Breast epithelium (tissue), 4 donors: ENCODE measurements around the gene PUM2. TPM values are rescaled to one million over a fixed set of nuclear protein-coding genes. Genes with fewer than 3 reads are reported as not detected.

Source experiments
- DNase-seq, 2 donors: peaks; one replicate each; pipeline ENCODE4 v3.0.0-alpha.2; 2019; ENCODE audit warnings: low spot score in 2 of 2
- H3K27ac ChIP-seq, 2 donors: fragments of 200-600 bp; sonication (generic) in 1 of 2; one replicate each; pipeline ENCODE4 v1.5.1; 2016 to 2019; ENCODE audit warnings: mild to moderate bottlenecking in 1 of 2
- H3K27me3 ChIP-seq, 2 donors: fragments of 200-600 bp; sonication (generic) in 1 of 2; one replicate each; pipeline versions ENCODE4 v1.5.1 to v1.6.0; 2017 to 2019; ENCODE audit warnings: control low read depth in 1 of 2, mild to moderate bottlenecking in 1 of 2
- H3K36me3 ChIP-seq: fragments of 200-600 bp; one replicate; pipeline ENCODE4 v1.5.1; 2019
- H3K4me1 ChIP-seq, 2 donors: fragments of 200-600 bp; sonication (generic); one replicate each; pipeline ENCODE4 v1.5.1; 2016 to 2019; ENCODE audit warnings: control low read depth in 1 of 2
- H3K4me3 ChIP-seq, 3 donors: fragments of 200-600 bp; sonication (generic); 1 replicate in 2 of 3; 2 replicates in 1 of 3; pipeline ENCODE4 v1.5.1; 2016 to 2019; ENCODE audit warnings: mild to moderate bottlenecking in 3 of 3, moderate library complexity in 2 of 3
- H3K9me3 ChIP-seq, 2 donors: fragments of 200-600 bp; sonication (generic) in 1 of 2; one replicate each; pipeline ENCODE4 v1.5.1; 2016 to 2019; ENCODE audit warnings: control low read depth in 1 of 2
- CTCF ChIP-seq, 3 donors: fragments of 450-650 bp; IDR thresholded peaks; one replicate each; pipeline ENCODE4 v1.5.1; 2016 to 2017; ENCODE audit warnings: antibody characterized with exemption in 3 of 3, mild to moderate bottlenecking in 3 of 3, moderate library complexity in 3 of 3
- POLR2A ChIP-seq: fragments of 450-650 bp; IDR thresholded peaks from one replicate; pipeline ENCODE4 v1.6.1; 2016; ENCODE audit warnings: antibody characterized with exemption, mild to moderate bottlenecking, moderate library complexity
- POLR2AphosphoS5 ChIP-seq, 3 donors: sonication (generic); formaldehyde crosslinking; IDR thresholded peaks; one replicate each; pipeline ENCODE4 v1.6.1; 2017; ENCODE audit warnings: antibody characterized with exemption in 3 of 3
- intact Hi-C: fragments of 100-400 bp; cut with DNase I; formaldehyde crosslinking; loops from one replicate; pipeline ENCODE4 v1.15.1; 2023; ENCODE audit warnings: low total_unique reads
- total RNA-seq, 3 donors: library from RNA; depleted of rRNA; stranded (reverse); fragments of >200 nt; gene quantifications; one replicate each; pipeline ENCODE4 v1.1.0, GENCODE V29; 2016

The PUM2 gene
- total RNA-seq, 3 donors from 2014 or later, result 69.3 to 94.0 (median 92.8) TPM

- peak in 1 of 2 donors; percentile 15 for DNase-seq
- H3K4me3 ChIP-seq, result no peak overlapping the region
- TF ChIP-seq POLR2A (no peak), CTCF (IDR thresholded peaks at IDR 0.05) (no peak), POLR2AphosphoS5 (IDR thresholded peaks at IDR 0.05) (no peak)
- peak overlapping the region; percentile 94 to 95 for H3K27ac ChIP-seq
- H3K27me3 ChIP-seq, result no peaks in the 10 kb centered on the region
- H3K36me3 ChIP-seq, result no peaks in the 10 kb centered on the region
- peaks cover 7 to 14% of the 10 kb centered on the region in 2 donors for H3K4me1 ChIP-seq
- intact Hi-C loops, result no loop called here
- peaks cover 0 to 3% of the 10 kb centered on the region in 2 donors for H3K9me3 ChIP-seq
These were observed 124.5 kb downstream of the PUM2 start for GRCh38 chr2:20226152-20226545.

GRCh38 chr2:20225294-20226151, 125.1 kb downstream of the PUM2 start:
- TF ChIP-seq POLR2A, result no peak
- TF ChIP-seq CTCF (IDR thresholded peaks at IDR 0.05), result peak in 2 of 3 donors; percentile 25 to 70
- TF ChIP-seq POLR2AphosphoS5 (IDR thresholded peaks at IDR 0.05), result peak in 2 of 3 donors; percentile 25 to 54
- intact Hi-C loops, result no loop called here
- DNase-seq, result peak; percentile 62 to 78
- Histone ChIP-seq H3K4me3 (peak overlapping the region; percentile 50 to 96 (median 77)), H3K27me3 (no peaks in the 10 kb centered on the region), H3K9me3 (peaks cover 0 to 3% of the 10 kb centered on the region in 2 donors), H3K27ac (peak overlapping the region; percentile 94 to 95), H3K36me3 (no peaks in the 10 kb centered on the region), H3K4me1 (peaks cover 6 to 18% of the 10 kb centered on the region in 2 donors)

- Histone ChIP-seq H3K4me3 (peak within 1 kb of the TSS; percentile 50 to 96 (median 77)), H3K27ac (peak within 1 kb of the TSS; percentile 94 to 95), H3K4me1 (peaks cover 6 to 18% of the 10 kb centered on the region in 2 donors), H3K9me3 (peaks cover 0 to 3% of the 10 kb centered on the region in 2 donors), H3K27me3 (no peaks in the 10 kb centered on the region), H3K36me3 (no peaks in the 10 kb centered on the region)
- TF ChIP-seq POLR2A (no peak), CTCF (IDR thresholded peaks at IDR 0.05) (no peak)
- intact Hi-C loops, result loop anchor here (5.0 kb wide), 1 partner anchor 993 kb away; no protein-coding TSS in a partner anchor
- DNase-seq, result peak; percentile 52 to 56
These were observed 125.8 kb downstream of the PUM2 start, which contains the start of gene SDC1 for GRCh38 chr2:20224716-20225293. SDC1 (minus strand) TSS chr2:20225130; CDS start chr2:20224867, 263 bp downstream.

GRCh38 chr2:20224164-20224715, 126.4 kb downstream of the PUM2 start:
- Histone ChIP-seq H3K27ac (peak overlapping the region; percentile 94 to 95), H3K27me3 (no peaks in the 10 kb centered on the region), H3K4me1 (peaks cover 6 to 18% of the 10 kb centered on the region in 2 donors), H3K9me3 (peaks cover 0 to under 1% of the 10 kb centered on the region in 2 donors), H3K4me3 (peak overlapping the region; percentile 50 to 96 (median 77)), H3K36me3 (no peaks in the 10 kb centered on the region)
- DNase-seq, result no peak
- intact Hi-C loops, result loop anchor here (5.0 kb wide), 1 partner anchor 992 kb away; no protein-coding TSS in a partner anchor
- TF ChIP-seq CTCF (IDR thresholded peaks at IDR 0.05), result no peak
- no peak for TF ChIP-seq POLR2A
- no peak for TF ChIP-seq POLR2AphosphoS5 (IDR thresholded peaks at IDR 0.05)
